Breast epithelium (tissue), 4 donors: ENCODE measurements around the gene ITGB6. TPM values are rescaled to one million over a fixed set of nuclear protein-coding genes. Genes with fewer than 3 reads are reported as not detected.

ENCODE experiments used
- DNase-seq, 2 donors: peaks; one replicate each; pipeline ENCODE4 v3.0.0-alpha.2; 2019; ENCODE audit warnings: low spot score in 2 of 2
- H3K27ac ChIP-seq, 2 donors: fragments of 200-600 bp; sonication (generic) in 1 of 2; one replicate each; pipeline ENCODE4 v1.5.1; 2016 to 2019; ENCODE audit warnings: mild to moderate bottlenecking in 1 of 2
- H3K27me3 ChIP-seq, 2 donors: fragments of 200-600 bp; sonication (generic) in 1 of 2; one replicate each; pipeline versions ENCODE4 v1.5.1 to v1.6.0; 2017 to 2019; ENCODE audit warnings: control low read depth in 1 of 2, mild to moderate bottlenecking in 1 of 2
- H3K36me3 ChIP-seq: fragments of 200-600 bp; one replicate; pipeline ENCODE4 v1.5.1; 2019
- H3K4me1 ChIP-seq, 2 donors: fragments of 200-600 bp; sonication (generic); one replicate each; pipeline ENCODE4 v1.5.1; 2016 to 2019; ENCODE audit warnings: control low read depth in 1 of 2
- H3K4me3 ChIP-seq, 3 donors: fragments of 200-600 bp; sonication (generic); 1 replicate in 2 of 3; 2 replicates in 1 of 3; pipeline ENCODE4 v1.5.1; 2016 to 2019; ENCODE audit warnings: mild to moderate bottlenecking in 3 of 3, moderate library complexity in 2 of 3
- H3K9me3 ChIP-seq, 2 donors: fragments of 200-600 bp; sonication (generic) in 1 of 2; one replicate each; pipeline ENCODE4 v1.5.1; 2016 to 2019; ENCODE audit warnings: control low read depth in 1 of 2
- CTCF ChIP-seq, 3 donors: fragments of 450-650 bp; IDR thresholded peaks; one replicate each; pipeline ENCODE4 v1.5.1; 2016 to 2017; ENCODE audit warnings: antibody characterized with exemption in 3 of 3, mild to moderate bottlenecking in 3 of 3, moderate library complexity in 3 of 3
- POLR2A ChIP-seq: fragments of 450-650 bp; IDR thresholded peaks from one replicate; pipeline ENCODE4 v1.6.1; 2016; ENCODE audit warnings: antibody characterized with exemption, mild to moderate bottlenecking, moderate library complexity
- POLR2AphosphoS5 ChIP-seq, 3 donors: sonication (generic); formaldehyde crosslinking; IDR thresholded peaks; one replicate each; pipeline ENCODE4 v1.6.1; 2017; ENCODE audit warnings: antibody characterized with exemption in 3 of 3
- intact Hi-C: fragments of 100-400 bp; cut with DNase I; formaldehyde crosslinking; loops from one replicate; pipeline ENCODE4 v1.15.1; 2023; ENCODE audit warnings: low total_unique reads
- total RNA-seq, 3 donors: library from RNA; depleted of rRNA; stranded (reverse); fragments of >200 nt; gene quantifications; one replicate each; pipeline ENCODE4 v1.1.0, GENCODE V29; 2016

ITGB6 gene
- total RNA-seq, 3 donors from 2014 or later: 0.16 to 46.1 (median 16.7) TPM

- DNase-seq: no peak
- Histone ChIP-seq H3K9me3 (no peaks in the 10 kb centered on the region), H3K27ac (peak overlapping the region; percentile 37 to 50), H3K27me3 (no peaks in the 10 kb centered on the region), H3K36me3 (no peaks in the 10 kb centered on the region), H3K4me1 (no peaks in the 10 kb centered on the region), H3K4me3 (no peak overlapping the region)
- no peak for TF ChIP-seq POLR2AphosphoS5 (IDR thresholded peaks at IDR 0.05)
- no peak for TF ChIP-seq CTCF (IDR thresholded peaks at IDR 0.05)
- no peak for TF ChIP-seq POLR2A
- intact Hi-C loops: no loop called here
Measured at GRCh38 chr2:160141912-160142311, 58.2 kb downstream of the ITGB6 start.

GRCh38 chr2:160141419-160141818 is 58.7 kb downstream of the ITGB6 start:
- no peaks in the 10 kb centered on the region for H3K9me3 ChIP-seq
- H3K27me3 ChIP-seq: no peaks in the 10 kb centered on the region
- DNase-seq: no peak
- intact Hi-C loops: no loop called here
- H3K36me3 ChIP-seq: no peaks in the 10 kb centered on the region
- peak overlapping the region in 1 of 2 donors; percentile 37 for H3K27ac ChIP-seq
- H3K4me3 ChIP-seq: no peak overlapping the region
- no peaks in the 10 kb centered on the region for H3K4me1 ChIP-seq
- TF ChIP-seq POLR2A: no peak
- no peak for TF ChIP-seq CTCF (IDR thresholded peaks at IDR 0.05)
- TF ChIP-seq POLR2AphosphoS5 (IDR thresholded peaks at IDR 0.05): no peak

GRCh38 chr2:160140471-160140870 is 59.6 kb downstream of the ITGB6 start:
- intact Hi-C loops: no loop called here
- Histone ChIP-seq H3K9me3 (no peaks in the 10 kb centered on the region), H3K36me3 (no peaks in the 10 kb centered on the region), H3K4me3 (no peak overlapping the region), H3K4me1 (no peaks in the 10 kb centered on the region), H3K27ac (no peak overlapping the region), H3K27me3 (no peaks in the 10 kb centered on the region)
- TF ChIP-seq POLR2AphosphoS5 (IDR thresholded peaks at IDR 0.05): no peak
- DNase-seq: no peak

- Histone ChIP-seq H3K27ac (no peak overlapping the region), H3K4me1 (no peaks in the 10 kb centered on the region), H3K36me3 (no peaks in the 10 kb centered on the region), H3K4me3 (no peak overlapping the region), H3K27me3 (no peaks in the 10 kb centered on the region), H3K9me3 (no peaks in the 10 kb centered on the region)
- TF ChIP-seq CTCF (IDR thresholded peaks at IDR 0.05): no peak
- no peak for DNase-seq
- intact Hi-C loops: no loop called here
Measured at GRCh38 chr2:160139991-160140390, 60.1 kb downstream of the ITGB6 start.

GRCh38 chr2:160139350-160139749 is 60.7 kb downstream of the ITGB6 start:
- no peak for DNase-seq
- no peaks in the 10 kb centered on the region for H3K4me1 ChIP-seq
- H3K27me3 ChIP-seq: no peaks in the 10 kb centered on the region
- no peak overlapping the region for H3K4me3 ChIP-seq
- intact Hi-C loops: no loop called here
- TF ChIP-seq CTCF (IDR thresholded peaks at IDR 0.05): no peak
- TF ChIP-seq POLR2A: no peak
- no peak for TF ChIP-seq POLR2AphosphoS5 (IDR thresholded peaks at IDR 0.05)
- no peaks in the 10 kb centered on the region for H3K9me3 ChIP-seq
- H3K27ac ChIP-seq: no peak overlapping the region
- no peaks in the 10 kb centered on the region for H3K36me3 ChIP-seq

- Histone ChIP-seq H3K4me3 (no peak overlapping the region), H3K9me3 (no peaks in the 10 kb centered on the region), H3K27me3 (no peaks in the 10 kb centered on the region), H3K27ac (no peak overlapping the region), H3K36me3 (no peaks in the 10 kb centered on the region), H3K4me1 (no peaks in the 10 kb centered on the region)
- no peak for TF ChIP-seq POLR2A
- no peak for TF ChIP-seq CTCF (IDR thresholded peaks at IDR 0.05)
- no peak for TF ChIP-seq POLR2AphosphoS5 (IDR thresholded peaks at IDR 0.05)
- no peak for DNase-seq
- intact Hi-C loops: no loop called here
Measured at GRCh38 chr2:160138406-160138805, 61.7 kb downstream of the ITGB6 start.
